Neural progenitor cell (in vitro differentiated cells): ENCODE measurements around the gene CANT1.

Experiments used
- EZH2 ChIP-seq: fragments of 200-600 bp; sonication (generic); IDR thresholded peaks from 2 replicates; pipeline ENCODE4 v1.6.1; 2017; ENCODE audit warnings: antibody characterized with exemption, mild to moderate bottlenecking, moderate library complexity
- EZH2phosphoT487 ChIP-seq: fragments of 200-600 bp; sonication (generic); IDR thresholded peaks from 2 replicates; pipeline ENCODE4 v1.6.1; 2017; ENCODE audit warnings: antibody characterized with exemption

- TF ChIP-seq EZH2, result no peak
- no peak for TF ChIP-seq EZH2phosphoT487
Measured at GRCh38 chr17:78950870-78951269, 58.7 kb downstream of the CANT1 start.
